Left cardiac atrium (tissue), 4 donors: ENCODE results near the gene DOCK1. TPM values are rescaled to one million over a fixed set of nuclear protein-coding genes. Genes with fewer than 3 reads are reported as not detected.

Experiments used
- ATAC-seq, 2 donors: fragments of 200-7000 bp; cut with Tn5 transposase; one replicate each; pipeline ENCODE4 v1.9.1; 2020; ENCODE audit warnings: mild to moderate bottlenecking in 2 of 2, moderate library complexity in 2 of 2
- DNase-seq: peaks from one replicate; pipeline ENCODE4 v3.0.0-alpha.2; 2020
- intact Hi-C, 2 donors: fragments of 100-400 bp; cut with DNase I; formaldehyde crosslinking; loops; one replicate each; pipeline versions ENCODE4 v1.14.1 to v1.15.1; 2022 to 2023
- total RNA-seq, 2 donors: library from RNA; stranded (reverse); fragmentation: NEBNext Ultra II Directional; extraction: Animal tissue kit (Norgen Biotek cat#: 25700); gene quantifications; one replicate each; pipeline ENCODE4 v1.2.1, GENCODE V29; 2021
- donor health status: DM: no; HTN: yes; CAD: no.
- donor health status: DM: no; HTN: yes; CAD: no; lungs with severe emphysema.
- donor health status: DM: yes; HTN: yes; CAD: no.
- donor health status: Dilated cardiomyopathy.

The DOCK1 gene
- total RNA-seq, 2 donors from 2014 or later, result 19.5 to 27.3 TPM

DNA sequence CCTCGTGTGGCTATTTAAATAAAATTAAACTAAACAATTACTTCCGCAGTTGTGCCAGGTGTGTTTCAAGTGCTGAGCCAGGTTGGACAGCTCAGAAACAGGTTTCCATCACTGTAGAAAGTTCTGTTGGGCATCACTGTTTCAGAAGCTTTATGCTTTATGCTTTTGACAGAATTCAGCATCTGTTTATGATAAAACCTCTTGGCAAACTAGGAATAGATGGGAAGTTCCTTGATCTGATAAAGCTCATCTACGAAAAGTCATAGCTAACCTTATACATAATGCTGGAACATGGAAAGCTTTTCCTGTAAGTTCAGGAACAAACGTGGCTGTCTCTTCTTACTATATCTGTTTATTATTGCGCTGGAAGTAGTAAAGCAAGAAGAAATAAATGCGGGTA lies 143.4 kb downstream of the DOCK1 start:
- DNase-seq, result no peak
- intact Hi-C loops, result no loop called here
- ATAC-seq, result no peak

DNA sequence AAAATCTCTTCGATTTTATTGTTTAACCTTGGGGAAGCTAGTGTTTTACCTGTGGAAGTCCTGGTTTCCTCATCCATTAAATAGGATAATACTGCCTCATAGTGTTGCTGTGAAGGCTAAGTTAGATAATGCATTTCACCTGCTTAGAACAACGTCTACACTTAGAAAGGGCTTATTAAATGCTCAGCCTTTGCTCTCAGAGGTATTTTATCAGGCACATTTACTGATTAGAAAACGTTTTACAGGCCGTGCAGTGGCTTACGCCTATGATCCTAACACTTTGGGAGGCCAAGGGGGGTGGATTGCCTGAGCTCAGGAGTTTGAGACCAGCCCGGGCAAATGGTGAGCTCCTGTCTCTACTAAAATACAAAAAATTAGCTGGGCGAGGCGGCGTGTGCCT lies 146.8 kb downstream of the DOCK1 start:
- intact Hi-C loops, result no loop called here
- DNase-seq, result no peak
- ATAC-seq, result no peak

DNA sequence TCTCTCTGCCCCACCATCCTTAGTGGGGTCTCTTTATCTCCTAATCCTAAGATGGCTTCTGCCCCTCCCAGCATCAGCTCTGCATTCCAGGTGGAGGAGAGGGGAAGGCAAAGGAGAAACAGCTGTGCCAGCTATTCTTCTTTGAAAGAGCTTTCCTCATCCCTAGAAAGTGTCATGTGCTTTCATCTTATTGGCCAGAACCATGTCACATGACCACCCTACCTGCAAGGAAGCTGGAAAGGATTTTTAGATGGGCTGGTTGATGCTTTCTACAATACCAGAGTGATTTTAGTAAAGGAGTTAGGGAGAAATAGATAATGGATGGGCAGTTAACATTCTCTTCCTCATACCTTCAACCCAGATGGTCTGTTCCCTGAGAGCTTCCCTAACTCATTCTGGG lies 150.0 kb downstream of the DOCK1 start:
- ATAC-seq (no peak), DNase-seq (no peak)
- intact Hi-C loops, result no loop called here

DNA sequence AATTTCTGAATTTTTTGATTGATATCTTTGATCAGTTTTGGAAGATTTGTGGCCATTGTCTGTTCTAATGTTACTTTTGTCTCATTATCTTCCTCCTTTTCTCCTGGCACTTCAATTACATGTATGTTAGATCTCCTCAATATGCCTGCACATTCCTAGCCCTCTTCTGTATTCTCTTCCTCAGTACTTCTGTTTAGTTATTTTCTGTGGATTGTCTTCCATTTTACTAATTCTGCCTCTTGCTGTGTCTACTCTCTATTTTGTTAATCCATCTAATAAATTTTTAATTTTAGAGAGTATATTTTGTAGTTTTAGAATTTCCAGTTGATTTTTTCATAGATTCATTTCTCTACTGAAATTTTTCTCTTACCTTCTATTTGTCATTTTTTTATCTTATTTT lies 154.1 kb downstream of the DOCK1 start:
- ATAC-seq, result no peak
- DNase-seq, result no peak
- intact Hi-C loops, result no loop called here

DNA sequence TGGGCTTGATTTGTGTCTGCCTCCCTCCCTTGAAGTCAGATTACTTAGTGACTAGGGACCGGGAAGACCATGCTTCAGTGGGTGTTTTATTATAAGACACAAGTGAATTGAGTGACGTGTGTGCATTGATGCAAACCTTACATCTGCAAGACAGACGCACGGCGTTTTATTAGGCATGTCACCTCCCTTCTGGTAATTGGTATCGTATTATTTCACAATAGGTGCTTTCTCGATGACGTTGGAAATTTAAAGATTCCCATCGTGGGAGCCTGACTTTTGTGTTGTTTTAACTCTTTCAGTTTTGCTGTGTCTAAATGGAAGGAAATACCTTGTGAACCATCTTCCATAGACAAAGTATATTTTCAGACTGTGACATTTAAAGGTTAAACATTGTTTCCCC lies 158.5 kb downstream of the DOCK1 start:
- DNase-seq, result no peak
- no peak for ATAC-seq
- intact Hi-C loops, result no loop called here

DNA sequence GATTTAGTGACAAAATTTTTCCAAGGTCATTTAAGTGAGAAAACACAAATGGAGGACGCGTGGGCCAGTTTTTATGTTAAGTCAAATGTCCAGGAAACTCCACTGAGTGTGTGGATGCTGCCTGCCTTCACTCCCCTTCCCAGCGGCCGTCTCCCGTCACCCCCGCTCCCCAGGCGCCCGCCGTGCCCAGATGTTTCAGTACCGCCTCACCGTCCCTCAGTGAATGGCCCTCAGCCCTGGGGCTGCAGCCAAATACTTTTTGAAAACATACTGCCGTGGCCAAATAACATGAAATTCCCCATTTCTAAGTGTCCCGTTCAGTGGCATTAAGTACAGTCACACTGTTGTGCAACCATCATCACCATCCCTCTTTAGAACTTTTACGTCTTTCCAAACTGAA lies 159.2 kb downstream of the DOCK1 start:
- intact Hi-C loops, result no loop called here

DNA sequence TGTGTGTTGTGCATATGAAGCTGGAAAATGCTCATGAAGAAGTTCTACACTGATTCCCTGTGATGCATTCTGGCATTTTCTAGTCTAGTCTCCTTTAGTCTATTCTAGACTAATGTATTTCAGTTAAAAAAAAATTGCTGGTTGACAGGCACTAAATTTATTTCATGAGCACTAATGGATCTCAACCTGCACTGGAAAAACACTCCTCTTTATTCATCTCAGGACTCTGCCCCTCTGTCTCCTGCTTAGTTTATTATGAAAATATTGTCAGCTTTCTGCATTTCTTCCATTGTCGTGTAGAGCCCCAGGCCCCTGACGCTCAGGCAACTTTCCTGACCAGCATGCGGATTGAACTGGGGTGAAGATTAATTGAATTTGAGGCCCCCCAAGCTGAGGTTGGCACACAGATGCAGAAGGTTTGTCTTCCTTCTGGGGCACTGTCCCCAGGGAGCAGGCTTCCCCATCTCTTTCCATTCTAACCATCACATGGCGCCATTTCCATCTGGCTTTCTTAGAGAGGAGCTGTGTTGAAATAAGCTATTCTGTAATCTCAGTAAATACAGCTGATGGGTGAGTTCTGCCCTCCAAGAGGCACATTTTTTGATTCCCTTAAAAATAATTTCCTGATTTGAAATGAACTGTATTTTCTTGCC lies 162.4 kb downstream of the DOCK1 start:
- intact Hi-C loops, result no loop called here
- ATAC-seq, result no peak
- DNase-seq, result no peak

More for the DNA sequence above, 159.2 kb downstream of the DOCK1 start:
- no peak for ATAC-seq
- DNase-seq, result no peak

DNA sequence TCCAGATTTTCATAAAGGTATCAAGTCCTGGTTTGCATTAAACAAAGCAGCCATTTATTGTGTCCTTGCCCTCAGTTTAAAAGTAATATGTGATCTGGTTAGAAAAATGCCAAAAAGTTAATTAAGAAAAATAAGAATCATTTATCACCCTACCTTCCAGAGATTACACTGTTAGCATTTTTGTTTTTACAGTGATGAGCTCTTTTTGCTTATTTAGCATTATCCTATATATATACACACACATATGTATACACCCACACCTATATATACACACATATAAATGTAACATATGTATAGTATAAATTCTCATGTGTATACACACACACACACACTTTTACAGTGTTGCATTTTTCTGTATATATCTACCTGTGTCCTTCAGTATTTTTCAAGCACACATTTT lies 163.3 kb downstream of the DOCK1 start:
- DNase-seq, result no peak
- ATAC-seq, result no peak
- intact Hi-C loops, result no loop called here

DNA sequence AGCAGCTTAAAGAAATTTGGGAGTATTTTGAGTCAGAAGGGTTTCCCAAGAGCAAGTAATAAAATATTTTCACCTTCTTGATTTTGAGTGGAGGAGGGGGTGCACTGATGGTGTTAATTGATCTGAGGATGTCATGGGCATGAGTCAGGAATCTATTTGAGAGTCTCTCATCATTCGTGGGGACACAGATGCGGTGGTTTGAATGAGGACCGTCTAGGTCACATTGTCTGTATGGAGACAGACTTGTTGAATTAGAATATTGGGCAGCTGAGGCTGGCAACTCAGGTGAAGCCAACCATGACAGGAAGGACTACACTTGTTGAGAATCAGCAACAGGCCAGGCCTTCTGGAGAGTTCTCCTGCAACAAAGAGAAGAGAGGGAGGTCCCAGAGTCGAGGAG lies 164.2 kb downstream of the DOCK1 start:
- intact Hi-C loops, result no loop called here
- ATAC-seq, result no peak
- no peak for DNase-seq

DNA sequence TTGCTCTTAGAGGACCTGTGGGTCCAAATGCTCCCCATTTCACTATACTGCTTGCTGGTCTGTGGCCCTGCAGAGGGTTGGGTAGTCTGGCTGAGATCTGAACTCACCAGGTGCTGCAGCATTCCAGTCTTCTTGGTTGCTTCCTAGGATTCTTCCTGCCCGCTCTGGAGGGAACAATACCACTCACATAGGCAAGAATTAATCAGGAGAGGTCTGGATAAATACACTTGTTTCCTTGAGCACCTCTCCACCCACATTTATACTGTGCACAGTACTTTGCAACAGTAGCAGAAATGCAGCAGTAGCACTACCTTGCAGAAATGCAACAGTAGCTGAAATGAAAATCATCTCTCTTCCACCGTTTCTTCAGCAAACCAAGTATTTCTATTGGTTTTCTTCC lies 165.9 kb downstream of the DOCK1 start:
- no peak for ATAC-seq
- intact Hi-C loops, result no loop called here

DNA sequence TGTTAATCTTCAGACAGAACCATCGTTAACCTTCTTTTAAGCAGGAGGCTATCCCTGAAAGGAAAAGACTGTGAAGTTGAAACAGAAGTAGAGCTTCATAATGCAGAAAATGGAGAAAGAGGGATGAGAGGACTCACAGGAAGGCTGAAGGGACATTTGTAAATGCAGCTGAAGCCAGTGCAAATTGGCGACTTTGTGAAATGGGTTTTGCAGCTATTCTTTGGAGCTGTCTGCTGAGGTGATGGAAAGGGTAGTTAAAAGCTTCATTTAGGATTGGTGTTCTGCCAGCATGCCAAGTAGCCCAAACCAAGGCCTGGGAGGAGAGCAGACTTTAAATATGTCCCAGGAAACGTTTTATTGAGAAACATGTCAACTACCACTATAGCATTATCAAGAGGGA lies 168.4 kb downstream of the DOCK1 start:
- intact Hi-C loops, result no loop called here
- no peak for ATAC-seq
- DNase-seq, result no peak

More for the DNA sequence above, 165.9 kb downstream of the DOCK1 start:
- no peak for DNase-seq

DNA sequence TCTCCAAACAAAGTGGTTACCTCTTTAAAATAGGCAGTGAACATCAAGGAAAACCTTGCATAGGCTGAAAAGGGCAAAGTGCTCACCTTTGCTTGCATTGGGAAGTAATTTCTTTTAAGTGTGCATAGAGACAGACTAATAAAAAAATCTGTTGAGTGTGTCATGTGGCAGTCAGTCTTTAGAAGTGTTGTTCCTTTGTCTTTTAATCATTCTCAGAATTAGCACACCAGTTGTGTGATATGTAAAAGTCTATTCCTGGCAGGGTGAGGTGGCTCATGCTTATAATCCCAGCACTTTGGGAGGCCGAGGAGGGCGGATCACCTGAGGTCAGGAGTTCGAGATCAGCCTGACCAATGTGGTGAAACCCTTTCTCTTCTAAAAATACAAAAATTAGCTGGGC lies 174.2 kb downstream of the DOCK1 start:
- intact Hi-C loops, result no loop called here
- DNase-seq (no peak), ATAC-seq (no peak)

DNA sequence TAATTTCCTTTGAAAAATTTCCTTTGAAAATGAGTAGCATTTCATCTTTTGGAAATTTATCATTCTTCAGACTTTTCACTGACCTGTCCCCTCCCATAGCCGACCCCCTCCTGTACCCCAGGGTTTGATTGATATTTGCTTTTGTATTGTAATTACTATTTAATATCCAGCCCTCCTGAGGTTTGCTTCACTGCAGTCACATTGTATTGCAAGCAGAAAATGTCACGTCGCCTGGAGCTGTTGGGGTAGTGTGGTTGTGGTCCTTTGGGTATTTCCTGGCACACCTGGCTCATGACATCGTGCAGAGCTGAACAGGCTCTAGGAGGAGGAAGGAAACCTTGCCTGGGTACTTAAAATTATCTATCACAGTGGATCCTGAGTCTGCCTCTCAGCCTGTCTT lies 175.1 kb downstream of the DOCK1 start:
- ATAC-seq (no peak), DNase-seq (no peak)
- intact Hi-C loops, result no loop called here

DNA sequence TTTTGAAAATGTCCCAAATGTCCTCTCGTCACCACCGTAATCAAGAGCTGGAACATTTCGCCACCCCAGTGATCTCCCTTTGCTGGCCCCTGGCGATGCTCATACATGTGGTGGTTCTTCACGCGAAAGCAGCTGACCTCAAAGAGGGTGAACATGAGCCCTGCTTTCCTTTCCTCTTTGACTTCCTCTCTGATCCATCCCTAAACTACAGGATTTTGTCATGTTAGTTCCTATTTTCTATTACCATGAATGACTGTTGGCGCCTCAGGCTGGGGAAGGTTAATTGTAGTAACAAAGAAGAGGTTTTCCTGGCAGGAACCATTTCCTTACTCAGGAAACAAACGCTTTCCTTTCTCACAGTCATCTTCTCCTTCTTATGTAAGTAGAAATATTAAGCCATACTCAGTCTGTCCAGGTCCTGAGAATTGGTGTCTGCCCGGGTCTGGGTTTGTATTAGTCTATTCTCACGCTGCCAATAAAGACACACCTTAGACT lies 176.7 kb downstream of the DOCK1 start:
- intact Hi-C loops, result no loop called here
- no peak for DNase-seq
- ATAC-seq, result no peak

DNA sequence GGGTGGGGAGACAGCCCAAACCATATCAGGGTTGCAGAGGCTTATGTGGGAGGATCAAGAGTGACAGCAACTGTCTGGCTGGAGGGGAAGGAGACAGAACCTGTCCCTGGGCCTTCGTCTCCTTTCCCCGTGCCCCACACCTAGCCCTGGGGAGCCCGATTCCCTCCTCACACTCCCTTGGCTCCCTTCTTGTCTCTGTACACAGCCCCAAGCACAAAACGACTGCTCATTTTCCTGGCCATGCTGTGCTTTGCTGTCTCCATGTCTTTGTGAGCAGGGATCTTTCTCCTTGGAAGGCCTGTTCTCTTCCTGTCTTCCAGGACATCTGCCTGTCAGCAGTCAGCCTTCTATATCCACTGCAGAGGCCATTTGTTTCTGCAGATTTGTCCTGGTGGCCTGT lies 177.4 kb downstream of the DOCK1 start:
- intact Hi-C loops, result no loop called here
- ATAC-seq, result no peak

DNA sequence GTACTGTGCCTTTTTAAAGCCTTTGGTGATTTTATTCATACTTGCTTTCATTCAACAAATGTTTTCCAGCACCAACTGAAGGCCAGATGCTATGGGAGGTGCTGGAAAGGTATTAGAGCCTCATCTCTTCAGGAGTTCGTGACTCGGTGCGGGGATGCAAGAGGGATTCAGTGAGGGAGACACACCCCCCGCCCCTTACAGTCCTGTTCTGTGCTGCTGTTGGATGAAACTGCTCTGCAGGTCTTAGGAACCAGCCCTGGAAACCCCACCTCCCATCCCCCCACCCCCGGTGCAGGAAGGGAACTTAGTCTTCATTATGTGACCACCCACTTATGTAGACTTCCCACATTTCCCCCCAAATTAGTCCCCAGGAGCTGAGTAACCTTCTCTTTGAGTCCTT lies 180.7 kb downstream of the DOCK1 start:
- ATAC-seq (no peak), DNase-seq (no peak)
- intact Hi-C loops, result no loop called here

More for the DNA sequence above, 177.4 kb downstream of the DOCK1 start:
- no peak for DNase-seq

DNA sequence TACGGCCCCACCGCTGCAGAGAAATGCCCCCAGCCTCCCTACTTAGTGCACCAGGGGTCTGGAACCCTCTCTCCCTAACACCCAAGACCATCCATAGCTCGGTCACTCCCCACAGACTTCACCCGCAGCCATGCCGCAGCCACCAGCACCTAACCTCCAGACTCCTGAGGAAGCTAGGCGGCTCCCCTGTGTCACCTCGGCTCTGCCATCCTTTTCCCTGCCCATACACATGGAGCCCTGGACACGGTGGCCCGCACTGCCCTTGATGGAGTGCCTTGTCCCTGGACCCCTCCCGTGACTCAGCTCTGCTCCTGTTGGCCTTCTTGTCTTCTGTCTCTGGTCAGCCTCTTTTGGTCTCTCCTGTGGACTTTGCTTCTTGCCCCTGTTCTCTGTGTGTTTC lies 183.7 kb downstream of the DOCK1 start:
- intact Hi-C loops, result no loop called here
- no peak for ATAC-seq
- DNase-seq, result no peak

DNA sequence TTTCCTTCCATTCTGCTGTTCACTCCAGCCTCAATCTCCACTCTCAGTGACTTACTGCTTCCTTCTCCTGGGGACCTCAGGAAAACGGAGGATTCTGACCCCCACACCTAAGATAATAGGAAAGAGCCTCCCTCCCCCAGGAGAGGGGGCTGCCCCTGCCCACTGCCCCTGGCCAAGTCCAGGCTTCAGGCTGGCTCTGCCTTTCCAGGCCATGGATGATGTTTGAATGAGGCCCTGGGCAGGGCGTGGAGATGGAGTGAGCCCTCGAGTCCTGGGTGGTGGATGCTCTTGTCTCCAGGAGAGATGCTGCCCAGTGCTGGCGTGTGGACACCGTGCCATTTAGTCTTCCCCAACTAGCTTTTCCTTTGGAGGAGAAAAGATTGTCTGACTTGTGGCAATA lies 184.2 kb downstream of the DOCK1 start:
- intact Hi-C loops, result no loop called here
- ATAC-seq, result no peak
- DNase-seq, result no peak

DNA sequence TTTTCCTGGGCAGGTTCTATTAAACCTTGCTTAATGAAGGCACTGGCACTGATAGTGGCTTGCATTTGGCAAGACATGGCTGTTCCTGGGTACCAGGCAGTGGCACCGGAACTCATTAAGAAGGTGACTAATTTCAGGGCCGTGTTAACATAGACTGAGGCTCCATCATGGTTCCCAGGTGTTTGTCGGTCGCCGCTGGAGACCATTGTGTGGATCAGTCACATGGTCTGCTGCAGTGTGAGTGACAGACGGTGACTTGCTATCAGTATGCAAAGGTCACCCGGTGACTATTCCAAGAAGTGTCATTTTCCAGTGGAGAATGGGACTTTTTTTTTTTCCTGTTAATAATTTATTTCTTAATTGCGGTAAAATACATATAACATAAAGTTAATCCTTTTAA lies 184.9 kb downstream of the DOCK1 start:
- ATAC-seq (no peak), DNase-seq (no peak)
- intact Hi-C loops, result no loop called here

DNA sequence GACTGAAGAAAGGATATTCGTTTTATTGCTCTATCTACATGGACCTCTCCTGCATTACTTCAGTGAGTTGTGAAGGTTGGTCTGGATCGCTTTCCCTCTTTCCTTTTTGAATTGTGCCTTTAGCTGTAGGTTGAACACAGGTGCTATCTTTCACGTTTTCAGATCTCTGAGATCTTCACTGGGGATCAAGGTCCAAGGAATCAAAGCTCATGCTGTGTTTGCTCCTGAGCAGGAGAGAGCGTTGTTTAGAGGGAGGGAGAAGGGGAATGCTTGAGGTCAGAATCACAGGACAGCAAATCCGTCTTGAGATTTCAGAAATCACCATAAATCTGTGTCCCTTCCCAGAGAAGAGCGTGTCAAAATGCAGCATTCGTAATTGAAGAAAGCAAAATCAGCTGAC lies 186.1 kb downstream of the DOCK1 start:
- ATAC-seq (no peak), DNase-seq (no peak)
- intact Hi-C loops, result no loop called here

DNA sequence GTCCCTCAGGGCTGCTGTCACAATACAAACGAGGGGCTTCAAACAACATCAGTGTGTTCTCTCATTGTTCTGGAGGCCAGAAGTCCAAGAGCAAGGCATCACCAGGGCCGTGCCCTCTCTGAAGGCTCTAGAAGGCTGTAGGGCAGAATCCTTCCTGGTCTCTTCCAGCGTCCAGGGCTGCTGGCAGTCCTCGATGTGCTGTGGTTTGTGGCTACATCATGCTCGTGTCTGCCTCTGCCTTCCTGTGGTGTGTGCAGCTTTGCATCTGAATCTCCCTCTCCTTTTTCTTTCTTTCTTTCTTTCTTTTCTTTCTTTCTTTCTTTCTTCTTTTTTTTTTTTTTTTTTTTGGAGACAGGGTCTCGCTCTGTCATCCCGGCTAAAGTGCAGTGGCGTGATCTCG lies 187.7 kb downstream of the DOCK1 start:
- ATAC-seq, result no peak
- DNase-seq, result no peak
- intact Hi-C loops, result no loop called here

DNA sequence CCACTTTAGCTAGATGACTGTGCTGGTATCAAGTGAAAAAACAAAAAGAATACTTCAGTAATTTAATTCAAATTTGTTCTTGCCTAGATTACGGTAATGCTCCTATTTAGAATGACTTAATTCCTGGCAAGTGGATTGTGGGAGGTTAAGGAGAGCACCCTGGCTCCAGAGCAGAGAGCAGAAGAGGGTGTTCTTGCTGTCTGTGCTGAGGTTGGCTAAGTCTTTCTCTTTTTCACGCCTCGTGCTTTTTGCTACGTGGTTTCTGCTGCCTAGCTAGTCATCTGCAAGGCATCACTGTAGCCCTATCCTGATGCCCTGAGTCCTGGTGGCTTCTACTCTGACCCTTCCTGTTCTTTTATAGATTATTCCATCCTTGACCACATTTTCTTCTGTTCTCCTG lies 189.8 kb downstream of the DOCK1 start:
- DNase-seq (no peak), ATAC-seq (no peak)
- intact Hi-C loops, result no loop called here
